ENCODE measurements around the gene PCDHA1.

DNA sequence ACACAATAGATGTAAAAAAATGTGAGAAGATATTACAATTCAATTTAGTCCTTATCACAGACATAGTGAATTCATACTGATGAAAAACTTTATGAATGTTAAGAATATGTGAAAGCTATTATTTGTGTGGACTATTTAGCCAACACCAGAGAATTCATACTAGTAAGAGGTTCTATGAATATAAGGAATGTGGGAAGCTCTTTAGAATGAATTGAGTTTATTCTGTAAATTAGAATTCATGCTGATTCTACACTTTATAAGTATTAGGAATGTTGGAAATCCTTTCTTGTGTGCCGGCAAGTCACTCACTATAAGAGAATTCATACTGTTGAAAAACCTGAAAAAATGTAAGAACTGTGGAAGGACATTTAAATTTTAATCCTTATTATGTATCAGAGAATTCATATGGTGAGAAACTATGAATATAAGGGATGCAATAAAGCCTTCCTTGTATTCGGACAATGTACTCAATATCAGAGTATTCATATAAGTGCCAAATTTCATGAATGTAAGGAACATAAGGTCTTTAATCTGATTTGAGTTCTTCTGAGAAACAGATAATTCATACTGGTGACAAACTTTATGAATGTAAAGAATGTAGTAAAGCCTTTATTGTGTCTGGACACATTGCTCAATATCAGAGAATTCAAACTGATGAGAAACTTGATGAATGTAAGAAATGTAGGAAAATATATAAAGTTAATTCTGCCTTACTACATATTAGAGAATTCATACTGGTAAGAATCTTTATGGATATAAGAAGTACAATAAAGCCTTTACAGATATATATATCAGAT is 21.6 kb upstream of the PCDHA1 start:
- TF ChIP-seq POLR2AphosphoS5 (IDR thresholded peaks at IDR 0.05; ENCODE audit: low read depth, low read length) (no peak), FOXP2 (optimal IDR thresholded peaks at IDR 0.05; ENCODE audit: borderline replicate concordance, extremely low read depth, extremely low read length, insufficient read depth) (no peak), SIN3A (IDR thresholded peaks at IDR 0.05; ENCODE audit: borderline replicate concordance, insufficient read depth, low read length) (no peak), TAF1 (IDR thresholded peaks at IDR 0.05; ENCODE audit: borderline replicate concordance, insufficient read depth, low read length) (no peak)
